ENCODE measurements around the gene TSPAN11. TPM values are rescaled to one million over a fixed set of nuclear protein-coding genes. Genes with fewer than 3 reads are reported as not detected.

TSPAN11 gene
- total and polyA plus RNA-seq, 2 experiments from 2014 or later = 2.1 to 6.0 TPM

GRCh38 chr12:30880813-30881212 is 45.7 kb upstream of the TSPAN11 start:
- H3K27me3 ChIP-seq (ENCODE audit: insufficient read depth) = no peaks in the 10 kb centered on the region
- Mint-ChIP-seq H3K9me3 (no peaks in the 10 kb centered on the region; the same call in 2 of the 3 replicates), H3K36me3 (ENCODE audit: low read depth) (no peaks in the 10 kb centered on the region), H3K4me1 (peaks cover 8% of the 10 kb centered on the region; the same call in 2 of the 3 replicates), H3K4me3 (no peak overlapping the region), H3K27ac (no peak overlapping the region), H3K27me3 (ENCODE audit: insufficient read depth, low read depth, poor library complexity) (peaks cover 7% of the 10 kb centered on the region)
- H3K4me1 ChIP-seq (ENCODE audit: insufficient read depth) = no peaks in the 10 kb centered on the region
- no peaks in the 10 kb centered on the region for H3F3A ChIP-seq (replicated peaks; ENCODE audit: low read depth)
- H3K79me2 ChIP-seq (replicated peaks; ENCODE audit: insufficient read depth) = no peaks in the 10 kb centered on the region
- H3K4me3 ChIP-seq = no peak overlapping the region
- no peak for TF ChIP-seq ZNF331 (CRISPR knock-in tag; IDR thresholded peaks at IDR 0.05; ENCODE audit: low read depth)
- no peak for TF ChIP-seq NANOG (IDR thresholded peaks at IDR 0.05; ENCODE audit: borderline replicate concordance)
- TF ChIP-seq, protein P1, sequence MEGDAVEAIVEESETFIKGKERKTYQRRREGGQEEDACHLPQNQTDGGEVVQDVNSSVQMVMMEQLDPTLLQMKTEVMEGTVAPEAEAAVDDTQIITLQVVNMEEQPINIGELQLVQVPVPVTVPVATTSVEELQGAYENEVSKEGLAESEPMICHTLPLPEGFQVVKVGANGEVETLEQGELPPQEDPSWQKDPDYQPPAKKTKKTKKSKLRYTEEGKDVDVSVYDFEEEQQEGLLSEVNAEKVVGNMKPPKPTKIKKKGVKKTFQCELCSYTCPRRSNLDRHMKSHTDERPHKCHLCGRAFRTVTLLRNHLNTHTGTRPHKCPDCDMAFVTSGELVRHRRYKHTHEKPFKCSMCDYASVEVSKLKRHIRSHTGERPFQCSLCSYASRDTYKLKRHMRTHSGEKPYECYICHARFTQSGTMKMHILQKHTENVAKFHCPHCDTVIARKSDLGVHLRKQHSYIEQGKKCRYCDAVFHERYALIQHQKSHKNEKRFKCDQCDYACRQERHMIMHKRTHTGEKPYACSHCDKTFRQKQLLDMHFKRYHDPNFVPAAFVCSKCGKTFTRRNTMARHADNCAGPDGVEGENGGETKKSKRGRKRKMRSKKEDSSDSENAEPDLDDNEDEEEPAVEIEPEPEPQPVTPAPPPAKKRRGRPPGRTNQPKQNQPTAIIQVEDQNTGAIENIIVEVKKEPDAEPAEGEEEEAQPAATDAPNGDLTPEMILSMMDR (conservative IDR thresholded peaks at IDR 0.05; ENCODE audit: low read depth in 2 of 2) = no peak
- TF ChIP-seq EZH2phosphoT487 (IDR thresholded peaks at IDR 0.05; ENCODE audit: unreplicated experiment) = no peak
- no peak for TF ChIP-seq ZNF114 (CRISPR knock-in tag; IDR thresholded peaks at IDR 0.05)
- no peak for TF ChIP-seq REST (IDR thresholded peaks at IDR 0.05; ENCODE audit: unreplicated experiment)
- no peak for TF ChIP-seq JUNB (IDR thresholded peaks at IDR 0.05; ENCODE audit: unreplicated experiment)
- TF ChIP-seq ETS1 (IDR thresholded peaks at IDR 0.05) = no peak
- TF ChIP-seq STAT1 (IDR thresholded peaks at IDR 0.05; ENCODE audit: unreplicated experiment) = no peak
- TF ChIP-seq ZNF462 (CRISPR knock-in tag; IDR thresholded peaks at IDR 0.05) = no peak
- TF ChIP-seq POLR2AphosphoS5 (IDR thresholded peaks at IDR 0.05; ENCODE audit: low read depth) = no peak
- H2AFZ ChIP-seq = no peak overlapping the region
- H3K4me2 ChIP-seq = no peak overlapping the region
- H3K9me2 ChIP-seq (ENCODE audit: insufficient read depth) = peaks cover 4% of the 10 kb centered on the region; the same call in 1 of the 2 replicates
- H4K20me1 ChIP-seq (replicated peaks; ENCODE audit: insufficient read depth) = no peaks in the 10 kb centered on the region
- H3K27ac ChIP-seq (ENCODE audit: low read depth) = no peak overlapping the region
- ATAC-seq = no peak
- no peak for DNase-seq (ENCODE audit: low spot score)
- H3K36me3 ChIP-seq (ENCODE audit: insufficient read depth) = no peaks in the 10 kb centered on the region

Data from GM23338 (cell line).